GM19372 (cell line): ENCODE data around the gene KIF1C.
"Not testable (repeated sequence)": the region's sequence is repeated elsewhere in the genome, so short reads cannot be mapped to it uniquely, and the experiment has no call there.

Experiments used
- ATAC-seq: cut with Tn5 transposase; IDR thresholded peaks from one replicate; pipeline ENCODE4 v1.9.1; 2021; ENCODE audit warnings: mild to moderate bottlenecking, low read depth, moderate library complexity; ENCODE audit not compliant: unreplicated experiment

Gene KIF1C

GRCh38 chr17:4999430-5000093, 1.8 kb downstream of the KIF1C start:
- no peak for ATAC-seq

GRCh38 chr17:5000237-5000639, 2.5 kb downstream of the KIF1C start:
- no peak for ATAC-seq

GRCh38 chr17:5002121-5002788, 4.5 kb downstream of the KIF1C start:
- no peak for ATAC-seq

- ATAC-seq = no peak
Measured at GRCh38 chr17:5003214-5003867, 5.6 kb downstream of the KIF1C start.

- no peak for ATAC-seq
Measured at GRCh38 chr17:5011928-5012327, 14.2 kb downstream of the KIF1C start.

GRCh38 chr17:5014357-5014756, 16.6 kb downstream of the KIF1C start:
- ATAC-seq = no peak

GRCh38 chr17:5019475-5019956, 21.8 kb downstream of the KIF1C start:
- no peak for ATAC-seq

GRCh38 chr17:5020502-5021023, 22.8 kb downstream of the KIF1C start:
- no peak for ATAC-seq

GRCh38 chr17:5022171-5022711, 24.5 kb downstream of the KIF1C start:
- ATAC-seq = no peak

- no peak for ATAC-seq
Measured at GRCh38 chr17:5023588-5024147, 25.9 kb downstream of the KIF1C start.

- no peak for ATAC-seq
Measured at GRCh38 chr17:5024604-5025003, 26.9 kb downstream of the KIF1C start.

- ATAC-seq = no peak
Measured at GRCh38 chr17:5027299-5027698, 29.5 kb downstream of the KIF1C start.

- no peak for ATAC-seq
Measured at GRCh38 chr17:5027916-5028315, 30.2 kb downstream of the KIF1C start.

- not testable (repeated sequence) for ATAC-seq
Measured at GRCh38 chr17:5030168-5030567, 32.4 kb downstream of the KIF1C start.

GRCh38 chr17:5031365-5032082, 33.8 kb downstream of the KIF1C start:
- ATAC-seq = peak; percentile 72

- no peak for ATAC-seq
Measured at GRCh38 chr17:5032865-5033264, 35.1 kb downstream of the KIF1C start.

GRCh38 chr17:5033352-5034015, 35.7 kb downstream of the KIF1C start:
- no peak for ATAC-seq

- no peak for ATAC-seq
Measured at GRCh38 chr17:5034063-5034462, 36.3 kb downstream of the KIF1C start.

GRCh38 chr17:5034651-5035050, 36.9 kb downstream of the KIF1C start:
- ATAC-seq = no peak

- ATAC-seq = no peak
Measured at GRCh38 chr17:5035315-5035714, 37.6 kb downstream of the KIF1C start, which contains the start of gene SLC52A1. Gene SLC52A1 (minus strand): TSS chr17:5035426. CDS start chr17:5034606, 820 bp downstream.
